ENCODE results near the gene ANO1. TPM values are rescaled to one million over a fixed set of nuclear protein-coding genes. Genes with fewer than 3 reads are reported as not detected.

The ANO1 gene
- total RNA-seq, 1 donor from 2014 or later = 7.7 TPM

GRCh38 chr11:70055444-70055843 lies 22.7 kb upstream of the ANO1 start:
- intact Hi-C loops (cut with micrococcal nuclease) = no loop called here
- no peak overlapping the region for H3K4me3 ChIP-seq
- H3K9me3 ChIP-seq (replicated peaks) = peaks cover 30% of the 10 kb centered on the region
- no peak overlapping the region for H3K27ac ChIP-seq (replicated peaks)
- no peak for TF ChIP-seq CTCF (IDR thresholded peaks at IDR 0.05; ENCODE audit: borderline replicate concordance)
- no peak for DNase-seq
- H3K36me3 ChIP-seq = no peaks in the 10 kb centered on the region
- peaks cover 35% of the 10 kb centered on the region for H3K27me3 ChIP-seq (ENCODE audit: low read depth)
- H3K4me1 ChIP-seq = no peaks in the 10 kb centered on the region

GRCh38 chr11:70057080-70057479 lies 21.0 kb upstream of the ANO1 start:
- no peak overlapping the region for H3K27ac ChIP-seq (replicated peaks)
- intact Hi-C loops (cut with micrococcal nuclease) = no loop called here
- no peaks in the 10 kb centered on the region for H3K4me1 ChIP-seq
- H3K27me3 ChIP-seq (ENCODE audit: low read depth) = peaks cover 18% of the 10 kb centered on the region
- H3K36me3 ChIP-seq = no peaks in the 10 kb centered on the region
- no peak for TF ChIP-seq CTCF (IDR thresholded peaks at IDR 0.05; ENCODE audit: borderline replicate concordance)
- no peak overlapping the region for H3K4me3 ChIP-seq
- no peak for DNase-seq
- peaks cover 30% of the 10 kb centered on the region for H3K9me3 ChIP-seq (replicated peaks)

GRCh38 chr11:70059971-70060370 lies 18.1 kb upstream of the ANO1 start:
- DNase-seq = no peak

GRCh38 chr11:70060611-70061293 lies 17.4 kb upstream of the ANO1 start:
- Histone ChIP-seq H3K4me3 (no peak overlapping the region), H3K9me3 (replicated peaks) (peaks cover 7% of the 10 kb centered on the region), H3K27ac (replicated peaks) (no peak overlapping the region), H3K36me3 (no peaks in the 10 kb centered on the region), H3K27me3 (ENCODE audit: low read depth) (peaks cover 25% of the 10 kb centered on the region), H3K4me1 (no peaks in the 10 kb centered on the region)
- no peak for TF ChIP-seq CTCF (IDR thresholded peaks at IDR 0.05; ENCODE audit: borderline replicate concordance)
- no peak for DNase-seq
- intact Hi-C loops (cut with micrococcal nuclease) = no loop called here

More at GRCh38 chr11:70059971-70060370, 18.1 kb upstream of the ANO1 start:
- H3K4me3 ChIP-seq = no peak overlapping the region
- H3K9me3 ChIP-seq (replicated peaks) = peaks cover 15% of the 10 kb centered on the region
- no peak overlapping the region for H3K27ac ChIP-seq (replicated peaks)
- no peaks in the 10 kb centered on the region for H3K36me3 ChIP-seq
- peaks cover 18% of the 10 kb centered on the region for H3K27me3 ChIP-seq (ENCODE audit: low read depth)
- no peak for TF ChIP-seq CTCF (IDR thresholded peaks at IDR 0.05; ENCODE audit: borderline replicate concordance)
- intact Hi-C loops (cut with micrococcal nuclease) = no loop called here
- no peaks in the 10 kb centered on the region for H3K4me1 ChIP-seq

- intact Hi-C loops (cut with micrococcal nuclease) = no loop called here
- Histone ChIP-seq H3K36me3 (no peaks in the 10 kb centered on the region), H3K4me3 (no peak overlapping the region), H3K27ac (replicated peaks) (no peak overlapping the region), H3K4me1 (no peaks in the 10 kb centered on the region), H3K9me3 (replicated peaks) (no peaks in the 10 kb centered on the region), H3K27me3 (ENCODE audit: low read depth) (peaks cover 35% of the 10 kb centered on the region)
- no peak for TF ChIP-seq CTCF (IDR thresholded peaks at IDR 0.05; ENCODE audit: borderline replicate concordance)
- DNase-seq = no peak
Observed at GRCh38 chr11:70061734-70062133, 16.4 kb upstream of the ANO1 start.

Data from left ventricle myocardium inferior (tissue), 1 donor.